KG1 (cell line): ENCODE data around the gene MTERF4.

Source experiments
- DNase-seq: peaks from one replicate; lab custom pipeline; 2025; lab: John Stamatoyannopoulos, UW

The MTERF4 gene

DNA sequence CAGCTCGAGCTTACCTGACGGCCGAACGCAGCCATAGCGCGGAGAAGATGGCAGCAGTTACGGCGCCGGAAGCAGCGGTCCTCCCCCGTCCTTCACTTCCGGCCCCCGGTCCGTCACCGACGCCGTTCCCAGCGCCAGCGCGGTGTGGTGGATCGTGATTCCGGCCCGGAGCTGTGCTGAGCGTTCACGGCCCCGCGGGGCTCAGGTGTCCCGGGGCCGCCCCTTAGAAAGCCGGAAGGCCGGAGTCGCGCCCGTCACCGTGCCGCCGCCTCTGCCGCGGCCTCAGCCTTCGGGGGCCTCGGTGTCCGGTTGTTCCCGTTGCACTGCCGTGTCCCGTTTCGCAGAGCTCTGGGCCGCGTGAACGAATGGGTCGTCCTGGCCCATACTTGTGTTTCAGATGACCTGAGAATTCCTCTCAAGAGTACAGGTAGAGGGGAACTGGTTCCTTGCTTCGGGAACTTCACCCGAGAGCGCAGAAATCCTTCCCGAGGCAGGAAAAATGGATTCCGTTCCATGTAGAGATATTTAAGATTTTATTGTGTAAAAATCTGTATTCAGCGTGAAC, at the start of gene MTERF4:
Gene MTERF4 (minus strand): TSS at position 49 of the 565 bp plus-strand sequence. CDS start 14 bp downstream, at position 35.
- peak; percentile 84 for DNase-seq

DNA sequence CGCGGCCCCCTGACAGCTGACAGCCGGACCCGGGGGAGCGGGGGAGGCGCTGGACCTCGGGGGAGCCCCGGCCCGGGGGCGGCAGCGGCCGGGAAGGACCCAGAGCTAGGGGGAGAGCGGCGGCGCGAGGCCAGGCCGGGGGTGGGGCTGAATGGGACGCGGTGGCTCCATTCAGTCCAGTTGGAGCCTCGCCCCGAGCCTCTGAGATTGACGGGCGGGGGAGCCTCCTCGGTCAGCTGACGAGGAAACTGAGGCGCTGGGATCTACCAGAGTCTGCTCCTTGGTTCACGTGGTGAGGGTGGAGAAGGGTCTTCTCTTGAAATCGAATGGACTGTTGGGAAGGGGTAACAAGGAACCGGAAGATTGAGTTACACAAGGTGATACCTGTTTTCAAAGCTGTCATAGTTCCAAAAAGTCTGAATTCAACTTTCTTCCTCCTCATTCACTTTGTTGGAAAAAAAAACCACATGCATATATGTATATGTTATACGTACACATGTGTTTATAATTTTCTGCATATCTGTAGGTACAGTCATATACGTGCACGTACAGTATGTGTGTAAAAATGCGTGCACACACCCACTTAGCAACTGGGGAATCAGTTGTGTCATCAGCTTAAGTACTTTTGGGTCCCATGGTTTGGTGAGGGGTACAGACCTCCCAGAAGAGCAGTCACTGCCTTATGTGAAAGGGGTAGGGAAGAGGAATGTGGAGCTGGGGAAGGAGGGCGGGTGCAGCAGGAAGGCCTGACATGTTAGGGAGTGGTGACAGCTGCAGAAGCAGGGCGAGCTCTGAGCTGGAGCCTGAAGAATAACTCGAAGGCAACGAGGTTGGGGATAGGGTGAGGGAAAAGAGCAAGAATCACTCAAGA, 48.8 kb upstream of the MTERF4 start:
- DNase-seq: peak; percentile 1

- peak; percentile 81 for DNase-seq
These were observed 48.0 kb upstream of the MTERF4 start, which contains the start of gene PPP1R7 for GRCh38 chr2:241149925-241150659. TSS of gene PPP1R7 (plus strand) at chr2:241150467. CDS start at chr2:241150496, 29 bp downstream.

DNA sequence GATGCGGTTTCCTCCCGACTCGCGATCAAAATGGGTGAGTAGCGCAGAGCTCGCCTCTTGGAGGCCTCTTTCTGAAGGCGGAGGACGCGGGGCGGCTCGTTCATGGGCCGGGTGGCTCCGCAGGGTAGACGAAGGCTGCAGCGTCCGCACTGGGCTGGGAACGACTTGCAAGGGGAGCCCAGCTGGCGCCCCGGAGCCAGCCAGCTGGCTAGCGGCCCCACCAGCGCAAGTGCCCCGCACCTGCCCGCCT, 47.5 kb upstream of the MTERF4 start:
- no peak for DNase-seq

GRCh38 chr2:241148891-241149674, 47.0 kb upstream of the MTERF4 start, which contains the start of gene PASK:
TSS of gene PASK (minus strand) at chr2:241149472. CDS start at chr2:241143032, 6,440 bp downstream.
- DNase-seq: peak; percentile 87

- DNase-seq: no peak
These were observed 46.2 kb upstream of the MTERF4 start for GRCh38 chr2:241148239-241148638.

DNA sequence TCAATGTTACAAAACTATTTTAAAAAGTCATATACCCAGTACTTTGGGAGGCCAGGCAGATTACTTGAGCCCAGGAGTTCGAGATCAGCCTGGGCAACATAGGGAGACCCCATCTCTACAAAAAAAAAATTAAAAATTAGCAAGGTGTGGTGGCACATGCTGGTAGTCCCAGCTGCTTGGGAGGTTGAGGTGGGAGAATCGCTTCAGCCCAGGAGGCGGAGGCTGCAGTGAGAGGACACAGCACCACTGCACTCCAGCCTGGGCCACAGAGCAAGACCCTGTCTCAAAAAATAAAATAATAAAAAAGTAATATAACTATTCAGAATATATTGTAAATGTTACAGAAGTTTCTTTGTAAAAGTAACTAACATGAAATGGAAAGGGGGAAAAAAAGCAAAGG, 45.2 kb upstream of the MTERF4 start:
- DNase-seq: no peak

DNA sequence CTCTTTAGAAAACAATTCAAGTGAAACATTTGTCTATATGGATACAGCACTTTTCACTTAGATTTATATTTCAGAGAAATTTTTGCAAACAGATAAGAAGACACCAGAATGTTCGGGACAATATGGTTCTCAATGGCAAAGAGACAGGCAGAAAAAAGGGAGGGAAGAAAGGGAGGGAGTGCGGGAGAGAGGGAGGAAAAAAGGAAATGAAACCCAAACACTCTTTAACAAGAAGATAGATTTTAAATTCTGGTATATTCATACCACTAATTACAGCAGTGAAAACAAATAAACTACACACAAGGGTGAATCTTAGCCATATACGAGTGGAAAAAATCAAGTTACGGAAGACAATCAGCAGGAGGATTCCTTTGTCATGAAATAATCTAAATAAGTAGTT, 44.2 kb upstream of the MTERF4 start:
- DNase-seq: no peak

GRCh38 chr2:241142593-241142992, 40.5 kb upstream of the MTERF4 start:
- no peak for DNase-seq

- DNase-seq: no peak
These were observed 40.0 kb upstream of the MTERF4 start for GRCh38 chr2:241142063-241142462.

GRCh38 chr2:241141214-241141770, 39.2 kb upstream of the MTERF4 start:
- DNase-seq: no peak

GRCh38 chr2:241140445-241140840, 38.4 kb upstream of the MTERF4 start:
- DNase-seq: no peak

GRCh38 chr2:241139531-241140444, 37.7 kb upstream of the MTERF4 start:
- no peak for DNase-seq

GRCh38 chr2:241138471-241138870, 36.4 kb upstream of the MTERF4 start:
- no peak for DNase-seq

GRCh38 chr2:241137276-241138190, 35.4 kb upstream of the MTERF4 start:
- DNase-seq: no peak

- no peak for DNase-seq
These were observed 34.7 kb upstream of the MTERF4 start for GRCh38 chr2:241136661-241137260.

DNA sequence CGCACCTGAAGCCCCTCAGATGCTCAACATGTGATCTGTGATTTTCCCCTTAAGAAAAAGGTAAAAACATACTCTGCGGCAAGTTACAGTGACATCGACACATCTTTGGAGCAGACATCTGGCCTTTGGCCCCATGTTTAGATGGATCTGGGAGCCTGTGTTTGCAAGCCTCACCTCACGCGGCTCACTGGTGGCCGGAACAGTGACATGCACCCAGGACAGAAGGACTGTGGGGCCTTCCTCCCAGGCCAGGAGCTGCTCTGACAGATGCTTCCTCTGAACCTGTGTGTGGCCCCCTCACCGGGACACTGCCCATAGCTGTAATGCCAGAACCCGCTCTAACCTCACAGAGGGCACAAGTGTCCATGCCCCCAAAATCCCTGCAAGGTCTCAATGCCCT, 34.1 kb upstream of the MTERF4 start:
- DNase-seq: no peak

GRCh38 chr2:241135737-241136136, 33.6 kb upstream of the MTERF4 start:
- no peak for DNase-seq

- DNase-seq: no peak
These were observed 32.6 kb upstream of the MTERF4 start for GRCh38 chr2:241134711-241135110.
